MCF 10A (cell line): ENCODE results near the gene TMEM223. TPM values are rescaled to one million over a fixed set of nuclear protein-coding genes. Genes with fewer than 3 reads are reported as not detected.
A peak's percentile ranks its signal among the peaks of the same experiment; 100 is the strongest.

ENCODE experiments used
- BruUV-seq: library from RNA; stranded (reverse); fragments of 400-500 nt; replicated peaks from 2 replicates; lab custom pipeline; 2021; lab: Mats Ljungman, UMichigan
- CTCF ChIA-PET: fragments of 300-600 bp; sonication (Branson Sonifier 250); formaldehyde crosslinking; extraction: SDS; loops from one replicate; lab custom pipeline; 2021; ENCODE audit warnings: antibody characterized with exemption, inconsistent platforms; lab: Yijun Ruan, JAX
- POLR2A ChIA-PET: fragments of 300-600, 350-650 bp; sonication (Branson Sonifier 250); formaldehyde crosslinking; extraction: SDS; loops from one replicate; lab custom pipeline; 2020; ENCODE audit warnings: antibody characterized with exemption, inconsistent platforms; lab: Yijun Ruan, JAX
- DNase-seq: peaks from one replicate; pipeline ENCODE4 v3.0.0-alpha.2; 2018; ENCODE audit not compliant: unreplicated experiment
- H3K27ac Mint-ChIP-seq: one replicate; pipeline ENCODE4 v1.8.0; 2022; ENCODE audit warnings: mild to moderate bottlenecking, low read depth, mixed read lengths; ENCODE audit not compliant: unreplicated experiment
- H3K27me3 Mint-ChIP-seq: one replicate; pipeline ENCODE4 v1.8.0; 2022; ENCODE audit warnings: mixed read lengths; ENCODE audit not compliant: insufficient read depth, unreplicated experiment
- H3K36me3 Mint-ChIP-seq: one replicate; pipeline ENCODE4 v1.8.0; 2022; ENCODE audit warnings: mild to moderate bottlenecking, moderate library complexity, mixed read lengths; ENCODE audit not compliant: insufficient read depth, unreplicated experiment
- H3K4me1 Mint-ChIP-seq: one replicate; pipeline ENCODE4 v1.8.0; 2022; ENCODE audit warnings: mixed read lengths; ENCODE audit not compliant: insufficient read depth, unreplicated experiment
- H3K4me3 Mint-ChIP-seq: one replicate; pipeline ENCODE4 v1.8.0; 2022; ENCODE audit warnings: mild to moderate bottlenecking, moderate library complexity, mixed read lengths; ENCODE audit not compliant: unreplicated experiment
- H3K9me3 Mint-ChIP-seq: one replicate; pipeline ENCODE4 v1.8.0; 2022; ENCODE audit warnings: mixed read lengths; ENCODE audit not compliant: unreplicated experiment
- intact Hi-C: fragments of 100-400 bp; cut with micrococcal nuclease; formaldehyde crosslinking; loops from 2 replicates; pipeline ENCODE4 v1.14.1; 2022
- total RNA-seq: library from RNA; stranded (reverse); gene quantifications from 2 replicates; pipeline ENCODE4 v1.2.3, GENCODE V29; 2022
- TF ChIP-seq, protein P1 (sequence below): fragments of 200-600 bp; IDR thresholded peaks from one replicate; pipeline ENCODE4 v1.8.0; 2022; ENCODE audit warnings: antibody characterized with exemption, mild to moderate bottlenecking; ENCODE audit not compliant: unreplicated experiment

TMEM223 gene
- total RNA-seq, 1 experiment from 2014 or later, result 9.6 TPM

DNA sequence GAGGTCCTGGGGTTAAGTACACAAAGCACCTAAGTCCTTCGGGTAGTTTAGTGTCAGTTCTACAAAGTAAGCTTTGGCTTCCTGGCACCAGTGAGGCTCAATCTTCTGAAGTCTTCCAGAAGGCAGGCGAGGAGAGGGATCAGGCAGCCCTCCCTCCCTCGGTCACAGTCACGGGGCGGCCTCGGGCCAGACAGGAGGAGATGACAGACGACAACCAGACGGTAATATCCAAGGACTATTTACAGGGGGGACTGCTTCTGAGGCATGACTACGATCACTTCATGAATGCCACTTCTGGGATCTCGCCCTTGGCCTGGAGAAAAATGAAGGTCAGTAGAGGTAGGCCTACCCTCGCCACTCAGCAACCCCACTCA is 383 bp upstream of the TMEM223 start:
- DNase-seq, result no peak
- CTCF ChIA-PET, result interaction anchor here (0.6 to 1.3 kb wide), 2 partner anchors 9 to 139 kb away, joined by 4 to 5 read pairs; no protein-coding TSS in a partner anchor
- peak overlapping the region; percentile 35 for H3K27ac Mint-ChIP-seq
- H3K9me3 Mint-ChIP-seq, result no peaks in the 10 kb centered on the region
- peaks cover 15% of the 10 kb centered on the region for H3K4me1 Mint-ChIP-seq
- H3K27me3 Mint-ChIP-seq, result no peaks in the 10 kb centered on the region
- TF ChIP-seq, protein P1, sequence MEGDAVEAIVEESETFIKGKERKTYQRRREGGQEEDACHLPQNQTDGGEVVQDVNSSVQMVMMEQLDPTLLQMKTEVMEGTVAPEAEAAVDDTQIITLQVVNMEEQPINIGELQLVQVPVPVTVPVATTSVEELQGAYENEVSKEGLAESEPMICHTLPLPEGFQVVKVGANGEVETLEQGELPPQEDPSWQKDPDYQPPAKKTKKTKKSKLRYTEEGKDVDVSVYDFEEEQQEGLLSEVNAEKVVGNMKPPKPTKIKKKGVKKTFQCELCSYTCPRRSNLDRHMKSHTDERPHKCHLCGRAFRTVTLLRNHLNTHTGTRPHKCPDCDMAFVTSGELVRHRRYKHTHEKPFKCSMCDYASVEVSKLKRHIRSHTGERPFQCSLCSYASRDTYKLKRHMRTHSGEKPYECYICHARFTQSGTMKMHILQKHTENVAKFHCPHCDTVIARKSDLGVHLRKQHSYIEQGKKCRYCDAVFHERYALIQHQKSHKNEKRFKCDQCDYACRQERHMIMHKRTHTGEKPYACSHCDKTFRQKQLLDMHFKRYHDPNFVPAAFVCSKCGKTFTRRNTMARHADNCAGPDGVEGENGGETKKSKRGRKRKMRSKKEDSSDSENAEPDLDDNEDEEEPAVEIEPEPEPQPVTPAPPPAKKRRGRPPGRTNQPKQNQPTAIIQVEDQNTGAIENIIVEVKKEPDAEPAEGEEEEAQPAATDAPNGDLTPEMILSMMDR, result no peak
- intact Hi-C loops, result no loop called here
- peaks cover 87% of the 10 kb centered on the region for H3K36me3 Mint-ChIP-seq
- H3K4me3 Mint-ChIP-seq, result peak overlapping the region; percentile 81
- POLR2A ChIA-PET, result interaction anchor here (0.7 to 8.2 kb wide), 14 partner anchors 9 to 111 kb away, joined by 3 to 163 read pairs (median 4); partner anchors contain the start of genes HNRNPUL2, NXF1, POLR2G and WDR74
- no TSS peak for BruUV-seq

DNA sequence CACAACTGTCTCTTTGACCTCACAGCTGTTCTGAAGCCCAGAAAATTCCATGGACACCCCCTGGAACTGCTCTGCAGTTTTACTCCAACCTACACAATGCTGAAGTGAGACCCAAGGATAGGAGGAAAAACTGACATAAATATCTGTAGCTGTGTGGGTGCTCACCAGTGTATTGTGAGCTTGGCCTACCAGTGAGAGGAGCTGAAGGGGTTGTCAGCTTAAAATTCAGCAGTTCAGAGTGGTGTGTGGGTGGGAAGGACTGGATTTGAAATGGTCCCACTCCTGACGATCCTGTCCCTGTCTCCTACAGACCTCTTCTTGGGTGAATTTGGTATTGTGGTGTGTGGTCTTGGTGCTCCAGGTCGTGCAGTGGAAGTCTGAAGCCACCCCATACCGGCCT is 2.2 kb downstream of the TMEM223 start:
- ChIA-PET CTCF (interaction anchor here (0.7 to 4.7 kb wide), 10 partner anchors 14 to 408 kb away, joined by 3 to 47 read pairs (median 3); partner anchors contain the start of genes SLC3A2 and TEX54), POLR2A (interaction anchor here (0.6 to 8.2 kb wide), 10 partner anchors 16 to 220 kb away, joined by 3 to 163 read pairs (median 50); partner anchors contain the start of genes LBHD1, NXF1, SLC3A2 and STX5)
- BruUV-seq, result no TSS peak
- H3K4me3 Mint-ChIP-seq, result peak overlapping the region; percentile 90
- peaks cover 75% of the 10 kb centered on the region for H3K36me3 Mint-ChIP-seq
- peaks cover 15% of the 10 kb centered on the region for H3K4me1 Mint-ChIP-seq
- TF ChIP-seq, protein P1, result no peak
- no peaks in the 10 kb centered on the region for H3K27me3 Mint-ChIP-seq
- no peak for DNase-seq
- no peaks in the 10 kb centered on the region for H3K9me3 Mint-ChIP-seq
- H3K27ac Mint-ChIP-seq, result peak overlapping the region; percentile 93
- intact Hi-C loops, result loop anchor here (5.0 kb wide), 1 partner anchor 93 kb away; the partner anchor contains the start of gene SLC3A2

DNA sequence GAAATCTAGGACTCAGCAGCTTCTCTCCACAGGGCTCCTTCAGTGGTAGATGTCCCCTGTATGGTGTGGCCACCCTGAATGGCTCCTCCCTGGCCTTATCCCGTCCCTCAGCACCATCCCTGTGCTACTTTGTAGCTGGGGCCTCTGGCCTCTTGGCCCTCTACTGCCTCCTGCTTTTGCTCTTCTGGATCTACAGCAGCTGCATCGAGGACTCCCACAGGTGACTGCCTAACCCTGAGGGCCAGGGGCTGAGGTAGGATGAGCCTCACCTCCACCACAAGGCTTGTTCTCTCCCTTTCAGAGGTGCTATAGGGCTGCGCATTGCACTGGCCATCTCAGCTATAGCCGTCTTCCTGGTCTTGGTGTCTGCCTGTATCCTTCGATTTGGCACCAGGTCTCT is 2.8 kb downstream of the TMEM223 start:
- DNase-seq, result no peak
- H3K36me3 Mint-ChIP-seq, result peaks cover 74% of the 10 kb centered on the region
- H3K4me1 Mint-ChIP-seq, result peaks cover 15% of the 10 kb centered on the region
- intact Hi-C loops, result loop anchor here (5.0 kb wide), 1 partner anchor 93 kb away; the partner anchor contains the start of gene SLC3A2
- TF ChIP-seq, protein P1, result no peak
- POLR2A ChIA-PET, result interaction anchor here (0.7 to 8.2 kb wide), 11 partner anchors 13 to 117 kb away, joined by 3 to 163 read pairs (median 48); partner anchors contain the start of genes LBHD1, NXF1, SLC3A2 and STX5
- H3K9me3 Mint-ChIP-seq, result no peaks in the 10 kb centered on the region
- CTCF ChIA-PET, result interaction anchor here (0.7 to 4.7 kb wide), 11 partner anchors 13 to 408 kb away, joined by 3 to 47 read pairs (median 4); partner anchors contain the start of genes AHNAK and TEX54
- peak overlapping the region; percentile 93 for H3K27ac Mint-ChIP-seq
- H3K27me3 Mint-ChIP-seq, result no peaks in the 10 kb centered on the region
- BruUV-seq, result no TSS peak
- H3K4me3 Mint-ChIP-seq, result peak overlapping the region; percentile 90
